DMS79 (cell line): ENCODE results near the gene CCDC181.
"Not testable (repeated sequence)": the region's sequence is repeated elsewhere in the genome, so short reads cannot be mapped to it uniquely, and the experiment has no call there.

Experiments used
- DNase-seq: peaks from one replicate; lab custom pipeline; 2025; lab: John Stamatoyannopoulos, UW

Gene CCDC181

DNA sequence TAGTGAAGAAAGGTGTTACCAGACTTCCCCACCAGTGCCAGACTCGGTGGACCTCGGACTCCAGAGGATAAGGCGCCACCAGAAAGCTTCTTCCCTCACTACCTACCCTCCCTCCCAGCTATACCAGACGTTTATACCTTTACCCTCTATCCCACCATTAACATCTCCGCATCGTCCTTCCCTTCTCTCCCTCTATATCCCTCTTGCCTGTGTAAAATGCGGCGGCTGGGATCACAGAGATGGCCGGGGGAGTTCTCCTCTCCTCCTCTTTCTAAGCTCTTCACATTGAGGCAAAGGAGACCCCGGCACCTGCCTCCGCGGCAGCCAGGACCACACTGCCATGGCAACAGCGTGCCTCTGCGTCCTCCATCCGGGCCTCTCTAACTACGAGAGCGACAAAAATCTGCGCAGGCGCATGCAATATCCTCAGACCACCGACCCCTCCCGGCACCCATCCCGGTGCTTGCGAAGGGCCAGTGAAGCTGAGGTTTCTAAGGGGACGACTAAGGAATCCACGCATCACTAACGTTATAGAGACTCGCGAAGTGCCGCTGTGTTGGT, at the start of gene CCDC181:
Gene CCDC181, minus strand, starts transcription at position 394 of the 561 bp plus-strand sequence. CDS start 2,547 bp downstream, outside the sequence.
- DNase-seq, result peak; percentile 78

DNA sequence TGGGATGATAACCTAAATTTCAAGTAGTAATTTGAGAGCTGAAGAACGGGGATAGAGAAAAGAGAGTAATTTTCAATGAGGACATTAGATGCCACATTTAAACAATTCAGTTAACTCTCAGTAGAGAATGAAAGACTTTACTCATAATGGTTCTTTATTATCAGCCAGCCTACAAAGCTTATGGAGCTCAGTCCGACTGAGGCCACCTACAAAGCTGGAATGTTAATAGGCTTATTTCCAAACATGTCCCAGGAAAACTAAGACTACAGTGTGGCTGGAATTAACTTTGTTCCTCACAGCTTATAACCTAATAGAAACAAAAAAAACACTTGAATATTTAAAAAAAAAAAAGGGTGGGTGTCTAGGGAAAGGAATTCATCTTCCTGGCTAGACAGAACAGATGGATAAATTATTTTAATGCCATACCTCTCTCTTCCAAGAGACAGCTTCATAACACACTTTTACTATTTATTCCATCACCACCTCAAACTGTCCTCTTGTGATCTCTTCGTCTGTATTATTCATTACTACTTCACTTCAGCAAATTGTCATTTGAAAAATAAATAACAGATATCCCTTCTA, 48.6 kb upstream of the CCDC181 start:
- no peak for DNase-seq

DNA sequence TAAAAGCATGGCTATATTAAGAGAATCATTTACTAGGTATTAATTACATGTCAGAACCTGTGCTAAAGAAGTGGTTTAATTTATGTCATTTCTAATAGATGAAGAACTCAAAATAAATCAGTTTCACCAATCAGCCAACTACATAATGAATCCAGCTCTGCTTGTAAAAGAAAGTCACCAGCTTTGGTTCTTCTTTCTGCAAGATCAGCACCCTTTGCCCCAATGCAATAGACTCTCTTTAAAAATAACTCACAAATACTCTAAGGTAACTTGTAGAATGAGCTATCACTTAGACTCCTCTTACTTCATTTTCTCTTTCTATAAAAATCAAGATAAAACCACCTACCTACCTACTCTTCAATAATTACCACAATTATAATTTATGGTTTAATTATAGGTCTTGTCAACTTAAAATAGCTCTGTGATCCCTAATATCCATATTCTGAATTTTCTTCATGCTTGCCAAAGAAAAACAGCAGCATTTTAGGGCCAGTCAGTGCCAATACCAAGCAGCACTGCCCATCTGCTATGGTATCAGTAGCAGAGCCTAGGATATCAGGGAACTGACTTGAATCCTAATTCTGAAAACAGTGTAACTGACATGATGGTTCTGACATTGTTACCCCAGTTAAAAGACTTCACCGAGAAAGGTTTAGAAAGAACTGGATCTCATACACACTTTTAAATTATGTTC, 47.2 kb upstream of the CCDC181 start:
- DNase-seq, result no peak

GRCh38 chr1:169473347-169473746, 46.1 kb upstream of the CCDC181 start:
- no peak for DNase-seq

- DNase-seq, result peak; percentile 18
These were observed 45.5 kb upstream of the CCDC181 start for GRCh38 chr1:169472738-169473137.

DNA sequence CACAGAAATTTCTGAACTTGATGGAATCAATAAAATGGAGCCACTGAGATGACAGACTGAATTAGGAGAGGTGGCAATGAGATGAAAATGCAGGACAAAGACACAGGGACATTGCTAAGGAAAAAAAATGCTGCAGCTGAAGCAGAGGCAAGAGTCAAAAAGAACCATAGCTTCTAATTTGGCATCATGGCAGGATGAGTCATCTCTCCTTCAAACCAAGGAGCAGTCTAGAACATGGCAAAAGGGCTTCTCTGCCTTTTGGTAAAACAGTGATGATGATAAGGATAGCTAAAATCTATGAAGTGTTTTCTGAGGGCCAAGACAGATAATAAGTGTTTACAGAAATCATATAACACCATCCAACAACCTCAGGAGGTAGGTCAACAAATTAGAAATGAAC, 41.7 kb upstream of the CCDC181 start:
- DNase-seq, result no peak

DNA sequence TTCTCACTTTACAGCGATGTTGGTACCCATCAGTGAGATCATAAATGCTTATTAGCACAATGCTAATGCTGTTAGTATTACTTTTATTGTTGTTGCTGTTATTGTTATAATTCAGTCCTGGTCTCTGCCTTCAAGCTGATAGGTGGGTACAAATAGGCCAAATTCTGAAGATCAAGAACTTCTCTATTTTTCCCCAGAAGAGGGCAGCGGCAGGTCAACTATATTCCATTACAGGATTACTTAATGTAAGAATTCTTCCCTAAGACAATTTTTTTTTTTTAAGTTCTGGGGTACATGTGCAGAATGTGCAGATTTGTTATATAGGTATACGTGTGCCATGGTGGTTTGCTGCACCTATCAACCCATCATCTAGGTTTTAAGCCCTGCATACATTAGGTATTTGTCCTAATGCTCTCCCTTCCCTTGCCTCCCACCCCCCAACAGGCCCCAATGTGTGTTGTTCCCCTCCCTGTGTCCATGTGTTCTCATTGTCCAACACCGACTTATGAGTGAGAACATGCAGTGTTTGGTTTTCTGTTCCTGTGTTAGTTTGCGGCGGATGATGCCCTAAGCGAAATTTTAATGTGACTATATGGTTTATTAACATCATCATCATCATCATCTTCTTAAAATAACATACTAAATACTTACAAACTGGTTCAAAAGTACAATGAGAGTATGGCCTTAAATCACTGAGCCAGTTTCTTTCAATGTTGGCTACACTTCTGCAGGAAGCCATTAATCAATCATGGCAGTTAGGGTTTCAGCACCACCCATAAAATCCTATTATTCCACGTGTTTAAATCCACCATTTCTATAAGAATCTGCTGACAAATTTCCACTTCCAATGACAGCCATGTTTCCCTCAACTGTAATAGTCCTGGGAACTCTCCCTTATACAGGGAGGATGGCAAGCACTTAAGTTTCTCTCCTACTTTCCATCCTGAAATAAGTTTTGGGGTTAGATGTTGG, 39.3 kb upstream of the CCDC181 start:
- DNase-seq, result no peak

GRCh38 chr1:169465281-169465680, 38.0 kb upstream of the CCDC181 start:
- no peak for DNase-seq

GRCh38 chr1:169462385-169462784, 35.1 kb upstream of the CCDC181 start:
- no peak for DNase-seq

GRCh38 chr1:169461390-169462000, 34.2 kb upstream of the CCDC181 start:
- no peak for DNase-seq

DNA sequence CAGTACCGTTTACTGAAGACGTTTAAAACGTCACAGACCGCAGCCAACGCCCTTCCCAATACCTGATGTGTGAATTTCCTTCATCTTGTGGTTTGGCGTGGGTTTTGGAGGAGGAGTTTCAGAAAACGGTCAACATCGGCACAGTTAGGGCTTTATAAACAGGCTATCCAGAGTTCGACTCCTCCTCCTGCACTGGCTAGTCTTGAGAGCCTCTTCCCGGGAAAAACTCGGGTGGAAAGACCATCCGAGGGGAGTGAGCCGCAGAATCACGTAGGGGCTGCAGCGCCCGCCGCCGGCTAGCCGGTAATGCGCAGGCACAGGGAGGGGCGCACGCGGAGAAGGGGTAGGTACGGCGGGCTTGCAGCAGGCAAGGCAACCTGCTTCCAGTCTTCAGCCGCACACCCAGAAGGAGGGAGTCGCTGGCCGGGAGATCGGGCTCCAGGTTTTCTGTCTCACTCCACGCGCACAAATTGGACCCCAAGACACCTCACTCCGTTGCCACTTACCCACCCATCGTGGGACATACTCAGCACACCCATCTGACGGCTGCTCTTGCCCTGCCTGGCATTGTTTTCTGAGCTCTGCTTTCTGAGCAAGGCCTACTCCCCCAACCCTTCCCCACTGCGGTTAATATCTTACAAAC, 33.0 kb upstream of the CCDC181 start:
- DNase-seq, result no peak

DNA sequence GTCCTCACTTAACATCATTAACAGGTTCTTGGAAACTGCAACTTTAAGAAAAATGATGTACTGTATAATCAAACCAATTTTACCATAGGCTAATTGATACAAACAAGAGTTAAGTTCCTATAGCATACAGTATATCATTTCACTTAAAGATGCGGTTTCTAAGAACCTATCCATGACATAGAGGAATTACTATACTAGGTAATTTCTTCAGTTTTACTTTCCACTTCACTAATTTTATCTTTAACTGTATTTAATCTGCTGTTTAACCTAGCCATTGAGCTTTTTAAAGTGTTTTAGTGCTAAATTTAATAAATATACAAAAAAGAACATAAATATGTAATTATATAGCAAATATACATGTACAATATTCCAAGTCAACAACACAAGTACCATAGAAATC, 30.2 kb upstream of the CCDC181 start:
- no peak for DNase-seq

GRCh38 chr1:169456029-169456428, 28.8 kb upstream of the CCDC181 start:
- no peak for DNase-seq

DNA sequence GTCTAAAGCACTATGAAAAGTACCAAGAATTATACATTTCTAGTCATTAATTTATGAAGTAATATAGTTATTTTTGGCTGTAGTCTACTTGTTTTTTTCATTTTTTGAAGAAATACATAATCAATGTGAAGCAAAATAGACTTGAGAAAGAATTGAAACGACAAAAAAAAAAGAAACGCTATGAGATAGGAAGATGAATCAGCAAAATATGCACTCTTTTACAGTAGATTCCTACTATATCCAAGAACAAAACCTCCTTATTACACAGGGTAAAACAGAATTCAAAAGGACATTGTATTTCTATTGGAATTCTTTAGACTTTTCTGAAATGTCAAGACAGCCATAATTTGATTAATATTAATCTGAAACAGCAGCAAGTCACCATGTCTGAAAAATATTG, 25.6 kb upstream of the CCDC181 start:
- DNase-seq, result no peak

DNA sequence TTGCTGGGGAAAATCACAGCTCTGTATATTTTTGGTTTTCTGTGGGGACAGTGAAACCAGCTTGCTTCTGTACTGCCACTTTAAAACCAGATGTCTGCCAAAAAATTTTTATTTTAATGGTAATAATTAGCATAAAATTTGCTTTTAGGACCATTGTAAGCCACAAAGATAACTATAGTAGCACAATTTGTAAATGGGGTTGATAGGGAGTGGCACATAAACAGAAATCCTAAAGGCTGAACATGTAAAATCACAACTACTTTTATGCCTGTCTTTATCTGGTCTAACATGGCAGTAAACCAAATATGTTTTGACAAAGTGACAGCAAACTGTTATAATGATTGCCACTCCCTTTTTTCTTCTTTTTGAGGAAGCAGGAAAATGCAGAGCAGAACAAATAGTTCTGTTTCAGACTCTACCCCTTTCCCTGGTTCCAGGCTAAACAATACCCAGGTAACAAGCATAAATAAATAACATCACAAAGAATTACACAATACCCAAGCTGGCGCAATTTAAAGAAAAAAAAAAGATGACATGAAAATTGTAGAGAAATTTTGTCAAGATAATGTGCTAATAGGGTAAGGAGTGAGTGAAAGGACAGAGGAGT, 24.0 kb upstream of the CCDC181 start:
- no peak for DNase-seq

DNA sequence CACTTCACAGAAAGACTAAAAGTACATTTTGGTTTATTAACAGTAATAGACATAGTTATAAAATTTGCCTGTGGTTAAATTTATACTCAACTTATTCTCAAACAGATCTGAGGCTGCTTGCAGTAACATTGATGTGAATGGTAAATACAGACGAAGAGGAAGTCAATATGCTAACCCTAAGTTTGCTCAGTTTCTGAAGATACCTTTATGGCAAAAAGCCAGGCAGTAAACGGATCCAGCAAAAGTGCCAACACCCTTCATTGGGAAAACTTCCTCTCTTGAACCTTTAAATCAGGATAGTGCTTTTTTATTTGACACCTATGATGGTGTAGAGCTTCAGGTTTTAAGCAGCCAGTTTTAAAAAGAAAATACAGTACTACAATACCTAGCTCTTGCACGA, 16.6 kb upstream of the CCDC181 start:
- no peak for DNase-seq

- no peak for DNase-seq
These were observed 1.0 kb downstream of the CCDC181 start for GRCh38 chr1:169426174-169426705.

DNA sequence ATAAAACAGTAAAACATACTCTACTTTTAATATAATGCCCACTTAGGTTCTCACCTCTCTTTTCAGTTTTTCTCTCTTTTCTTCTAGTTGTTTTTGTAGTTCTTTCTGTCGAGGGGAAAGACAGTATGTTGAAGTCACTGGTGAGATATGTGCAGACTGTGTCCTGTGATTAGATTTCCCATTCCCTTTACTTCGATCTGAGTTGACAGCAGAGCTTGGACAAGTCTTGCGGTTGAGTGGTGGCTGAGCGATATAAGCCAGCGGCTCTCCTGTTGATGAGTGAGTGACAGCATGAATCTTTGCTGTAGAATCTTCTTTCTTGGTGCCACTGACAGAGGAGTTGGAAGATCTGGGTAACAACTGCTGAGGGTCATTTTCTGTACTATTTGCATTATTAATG, 6.0 kb downstream of the CCDC181 start:
- DNase-seq, result no peak

- no peak for DNase-seq
These were observed 12.3 kb downstream of the CCDC181 start for GRCh38 chr1:169414952-169415351.

DNA sequence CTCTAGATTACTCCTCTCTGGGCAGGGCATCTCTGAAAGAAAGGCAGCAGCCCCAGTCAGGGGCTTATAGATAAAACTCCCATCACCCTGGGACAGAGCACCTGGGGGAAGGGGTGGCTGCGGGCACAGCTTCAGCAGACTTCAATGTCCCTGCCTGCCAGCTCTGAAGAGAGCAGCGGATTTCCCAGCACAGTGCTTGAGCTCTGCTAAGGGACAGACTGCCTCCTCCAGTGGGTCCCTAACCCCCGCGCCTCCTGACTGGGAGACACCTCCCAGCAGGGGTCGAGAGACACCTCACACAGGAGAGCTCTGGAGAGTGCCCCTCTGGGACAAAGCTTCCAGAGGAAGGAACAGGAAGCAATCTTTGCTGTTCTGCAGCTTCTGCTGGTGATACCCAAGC, 18.9 kb downstream of the CCDC181 start:
- not testable (repeated sequence) for DNase-seq

DNA sequence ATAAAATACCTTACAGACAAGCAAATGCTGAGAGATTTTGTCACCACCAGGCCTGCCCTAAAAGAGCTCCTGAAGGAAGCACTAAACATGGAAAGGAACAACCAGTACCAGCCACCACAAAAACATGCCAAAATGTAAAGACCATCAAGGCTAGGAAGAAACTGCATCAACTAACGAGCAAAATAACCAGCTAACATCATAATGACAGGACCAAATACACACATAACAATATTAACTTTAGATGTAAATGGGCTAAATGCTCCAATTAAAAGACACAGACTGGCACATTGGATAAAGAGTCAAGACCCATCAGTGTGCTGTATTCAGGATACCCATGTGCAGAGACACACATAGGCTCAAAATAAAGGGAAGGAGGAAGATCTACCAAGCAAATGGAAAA, 24.7 kb downstream of the CCDC181 start:
- DNase-seq, result not testable (repeated sequence)
